ENCODE data around the gene PCYT1B.
A peak's percentile ranks its signal among the peaks of the same experiment; 100 is the strongest.

GRCh38 chrX:24646745-24647182 lies 383 bp downstream of the PCYT1B start:
- TF ChIP-seq CTCF (conservative IDR thresholded peaks at IDR 0.05; ENCODE audit: low read depth in 2 of 2) (no peak), EZH2 (IDR thresholded peaks at IDR 0.05; ENCODE audit: low read depth, unreplicated experiment) (no peak), POLR2AphosphoS5 (IDR thresholded peaks at IDR 0.05; ENCODE audit: low read depth) (peak; percentile 21; the same call in 1 of the 2 replicates), JUNB (IDR thresholded peaks at IDR 0.05; ENCODE audit: unreplicated experiment) (no peak), CREB1 (CRISPR knock-in tag; IDR thresholded peaks at IDR 0.05; ENCODE audit: low read depth) (no peak), EZH2phosphoT487 (IDR thresholded peaks at IDR 0.05; ENCODE audit: unreplicated experiment) (no peak)

Measured in GM23338 (cell line).